ENCODE data around the gene FAM120B. TPM values are rescaled to one million over a fixed set of nuclear protein-coding genes. Genes with fewer than 3 reads are reported as not detected.

Gene FAM120B
- total RNA-seq, 4 donors from 2014 or later, result 10.7 to 17.0 (median 13.5) TPM

DNA sequence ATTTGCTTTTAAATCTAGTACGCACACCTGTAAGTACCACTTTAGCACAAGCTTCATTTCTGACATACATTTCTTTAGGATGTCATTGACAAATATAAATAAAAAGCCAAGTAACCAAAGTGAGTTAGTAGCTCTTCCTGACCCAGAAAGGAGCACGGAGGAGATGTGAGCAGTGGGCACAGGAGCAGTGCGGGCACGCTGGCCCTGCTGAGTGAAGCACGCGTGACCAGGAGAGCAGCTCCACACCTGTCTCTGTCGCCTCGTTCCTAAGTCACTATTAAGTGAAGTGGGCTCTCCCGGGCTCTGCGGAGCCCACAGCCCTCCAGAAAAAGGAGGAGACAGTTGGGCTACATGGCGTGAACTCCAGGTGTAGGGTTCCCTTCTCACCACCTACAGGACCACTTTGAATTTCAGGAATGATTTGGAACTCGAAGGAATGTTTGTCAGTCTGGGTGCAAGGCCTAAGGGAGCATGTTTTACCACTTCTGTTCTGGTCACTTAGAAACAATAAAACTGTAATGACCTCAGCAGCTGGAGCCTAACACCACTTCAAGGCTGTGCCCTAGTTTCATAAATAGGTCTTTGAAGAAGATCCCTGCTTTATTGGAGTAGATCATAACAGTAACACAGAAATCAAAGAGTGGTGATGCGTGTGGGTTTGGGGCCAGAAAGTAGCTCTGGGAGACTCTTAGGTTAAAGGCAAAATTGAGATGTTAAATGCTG, 95.9 kb downstream of the FAM120B start:
- ATAC-seq (no peak), DNase-seq (no peak)
- no peak overlapping the region for H3K27ac ChIP-seq
- TF ChIP-seq, protein P1, sequence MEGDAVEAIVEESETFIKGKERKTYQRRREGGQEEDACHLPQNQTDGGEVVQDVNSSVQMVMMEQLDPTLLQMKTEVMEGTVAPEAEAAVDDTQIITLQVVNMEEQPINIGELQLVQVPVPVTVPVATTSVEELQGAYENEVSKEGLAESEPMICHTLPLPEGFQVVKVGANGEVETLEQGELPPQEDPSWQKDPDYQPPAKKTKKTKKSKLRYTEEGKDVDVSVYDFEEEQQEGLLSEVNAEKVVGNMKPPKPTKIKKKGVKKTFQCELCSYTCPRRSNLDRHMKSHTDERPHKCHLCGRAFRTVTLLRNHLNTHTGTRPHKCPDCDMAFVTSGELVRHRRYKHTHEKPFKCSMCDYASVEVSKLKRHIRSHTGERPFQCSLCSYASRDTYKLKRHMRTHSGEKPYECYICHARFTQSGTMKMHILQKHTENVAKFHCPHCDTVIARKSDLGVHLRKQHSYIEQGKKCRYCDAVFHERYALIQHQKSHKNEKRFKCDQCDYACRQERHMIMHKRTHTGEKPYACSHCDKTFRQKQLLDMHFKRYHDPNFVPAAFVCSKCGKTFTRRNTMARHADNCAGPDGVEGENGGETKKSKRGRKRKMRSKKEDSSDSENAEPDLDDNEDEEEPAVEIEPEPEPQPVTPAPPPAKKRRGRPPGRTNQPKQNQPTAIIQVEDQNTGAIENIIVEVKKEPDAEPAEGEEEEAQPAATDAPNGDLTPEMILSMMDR (IDR thresholded peaks at IDR 0.05 in 4 of 5, conservative IDR thresholded peaks at IDR 0.05 in 1 of 5), result no peak
- TF ChIP-seq POLR2A (IDR thresholded peaks at IDR 0.05), result no peak
- peaks cover 0 to 8% of the 10 kb centered on the region in 2 donors for H3K4me1 ChIP-seq
- peaks cover 3 to 41% of the 10 kb centered on the region in 2 donors for H3K36me3 ChIP-seq
- no peaks in the 10 kb centered on the region for H3K9me3 ChIP-seq
- no peaks in the 10 kb centered on the region for H3K27me3 ChIP-seq
- intact Hi-C loops (cut with DNase I; ENCODE audit: low total_unique reads) (loop anchor here (10.0 kb wide), 1 partner anchor 72 kb away; no protein-coding TSS in a partner anchor), in situ Hi-C loops (cut with MboI; ENCODE audit: low sequenced_read_pairs in 4 of 4) (no loop called here)
- H3K4me3 ChIP-seq, result no peak overlapping the region

DNA sequence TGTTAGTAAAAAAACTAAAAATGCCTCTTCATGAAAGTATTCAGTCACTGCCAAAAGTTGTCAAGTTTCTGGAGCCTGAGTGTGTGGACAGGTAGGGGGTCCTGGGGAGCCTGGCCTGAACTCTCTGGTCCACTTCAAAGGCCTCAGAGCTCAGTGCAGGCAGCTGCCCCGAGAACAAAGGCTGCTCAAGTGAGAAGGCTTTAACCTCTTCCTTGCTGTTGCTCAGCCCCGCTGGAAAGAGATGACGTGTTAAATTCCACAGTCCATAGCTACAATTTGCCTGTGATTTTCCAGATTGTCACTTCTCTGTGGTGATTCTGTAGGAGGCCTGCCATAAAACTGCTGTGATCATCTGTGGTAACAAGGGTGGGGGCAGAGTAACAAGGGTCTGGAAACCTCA, 96.9 kb downstream of the FAM120B start:
- Histone ChIP-seq H3K4me1 (peaks cover 0 to 8% of the 10 kb centered on the region in 2 donors), H3K36me3 (peaks cover 3 to 41% of the 10 kb centered on the region in 2 donors), H3K27me3 (no peaks in the 10 kb centered on the region), H3K27ac (no peak overlapping the region), H3K9me3 (no peaks in the 10 kb centered on the region), H3K4me3 (no peak overlapping the region)
- TF ChIP-seq, protein P1 (IDR thresholded peaks at IDR 0.05 in 4 of 5, conservative IDR thresholded peaks at IDR 0.05 in 1 of 5), result no peak
- no peak for TF ChIP-seq POLR2A (IDR thresholded peaks at IDR 0.05)
- in situ Hi-C loops (cut with MboI; ENCODE audit: low sequenced_read_pairs in 4 of 4) (no loop called here), intact Hi-C loops (cut with DNase I; ENCODE audit: low total_unique reads) (loop anchor here (10.0 kb wide), 1 partner anchor 71 kb away; no protein-coding TSS in a partner anchor)
- ATAC-seq (no peak), DNase-seq (no peak)

GRCh38 chr6:170404036-170404435, 97.5 kb downstream of the FAM120B start:
- no peak overlapping the region for H3K27ac ChIP-seq
- H3K27me3 ChIP-seq, result no peaks in the 10 kb centered on the region
- DNase-seq (no peak), ATAC-seq (no peak)
- H3K4me3 ChIP-seq, result no peak overlapping the region
- in situ Hi-C loops (cut with MboI; ENCODE audit: low sequenced_read_pairs in 4 of 4), result no loop called here
- H3K9me3 ChIP-seq, result no peaks in the 10 kb centered on the region
- peaks cover 3 to 41% of the 10 kb centered on the region in 2 donors for H3K36me3 ChIP-seq
- intact Hi-C loops (cut with DNase I; ENCODE audit: low total_unique reads), result loop anchor here (10.0 kb wide), 1 partner anchor 71 kb away; no protein-coding TSS in a partner anchor
- TF ChIP-seq POLR2A (IDR thresholded peaks at IDR 0.05), result no peak
- TF ChIP-seq, protein P1 (IDR thresholded peaks at IDR 0.05 in 4 of 5, conservative IDR thresholded peaks at IDR 0.05 in 1 of 5), result no peak
- peaks cover 0 to 8% of the 10 kb centered on the region in 2 donors for H3K4me1 ChIP-seq

- intact Hi-C loops (cut with DNase I; ENCODE audit: low total_unique reads), result loop anchor here (10.0 kb wide), 1 partner anchor 70 kb away; no protein-coding TSS in a partner anchor
- ATAC-seq, result no peak
Observed at GRCh38 chr6:170404697-170405096, 98.1 kb downstream of the FAM120B start.

More at GRCh38 chr6:170404697-170405096, 98.1 kb downstream of the FAM120B start:
- Histone ChIP-seq H3K27ac (no peak overlapping the region), H3K9me3 (no peaks in the 10 kb centered on the region), H3K27me3 (no peaks in the 10 kb centered on the region), H3K4me1 (peaks cover 0 to 8% of the 10 kb centered on the region in 2 donors), H3K4me3 (no peak overlapping the region), H3K36me3 (peaks cover 3 to 41% of the 10 kb centered on the region in 2 donors)
- no peak for TF ChIP-seq POLR2A (IDR thresholded peaks at IDR 0.05)
- TF ChIP-seq, protein P1 (IDR thresholded peaks at IDR 0.05 in 4 of 5, conservative IDR thresholded peaks at IDR 0.05 in 1 of 5), result no peak
- in situ Hi-C loops (cut with MboI; ENCODE audit: low sequenced_read_pairs in 4 of 4), result no loop called here
- DNase-seq, result no peak

Data from gastrocnemius medialis (tissue), 4 donors.